Pancreas (tissue), 10 donors: ENCODE data around the gene SYNGAP1. TPM values are rescaled to one million over a fixed set of nuclear protein-coding genes. Genes with fewer than 3 reads are reported as not detected.

ENCODE experiments used
- ATAC-seq, 4 donors: fragments of 200-7000 bp; cut with Tn5 transposase; one replicate each; pipeline versions ENCODE4 v1.8.0 to v1.9.1; 2020; ENCODE audit warnings: mild to moderate bottlenecking in 4 of 4, moderate library complexity in 4 of 4
- DNase-seq, 6 donors: peaks; one replicate each; pipeline ENCODE4 v3.0.0-alpha.2; 2020
- FAIRE-seq: peaks from 2 replicates; lab custom pipeline; 2012; peaks lifted over from hg19 to GRCh38; lab: Jason Lieb, UNC
- H3K27ac ChIP-seq, 4 donors: fragments of 200-600 bp; sonication (generic); 1 replicate in 3 of 4; 2 replicates in 1 of 4; pipeline versions ENCODE4 v1.5.0 to v1.8.0; 2020
- H3K27me3 ChIP-seq, 4 donors: fragments of 200-600 bp; one replicate each; pipeline ENCODE4 v1.8.0; 2021
- H3K36me3 ChIP-seq, 3 donors: fragments of 200-600 bp; sonication (generic) in 1 of 3; one replicate each; pipeline versions ENCODE4 v1.5.0 to v1.8.0; 2020 to 2021
- H3K4me1 ChIP-seq, 3 donors: fragments of 200-600 bp; one replicate each; pipeline ENCODE4 v1.8.0; 2021
- H3K4me3 ChIP-seq, 4 donors: fragments of 200-600 bp; sonication (generic) in 2 of 4; one replicate each; pipeline versions ENCODE4 v1.5.0 to v1.8.0; 2020 to 2021
- H3K9me3 ChIP-seq, 4 donors: fragments of 200-600 bp; one replicate each; pipeline ENCODE4 v1.8.0; 2021
- WGBS, 2 donors: extraction: QIAGEN DNeasy Blood & Tissue Kit; methylation state at CpG; one replicate each; pipeline ENCODE4 v1.1.7; 2013; 5-methylcytosine and 5-hydroxymethylcytosine counted together
- intact Hi-C, 3 donors: fragments of 100-400 bp; cut with DNase I; formaldehyde crosslinking; loops; one replicate each; pipeline versions ENCODE4 v1.11.1 to v1.14.2; 2022
- polyA plus RNA-seq, 2 donors: library from polyadenylated mRNA; stranded (reverse); fragments of 200-250 nt; gene quantifications; one replicate each; pipeline ENCODE4 v1.2.3, GENCODE V29; 2013
- total RNA-seq, 6 donors: library from RNA; stranded (reverse); fragmentation: NEBNext Ultra II Directional in 4 of 6; extraction: Animal tissue kit (Norgen Biotek cat#: 25700) in 4 of 6; gene quantifications; one replicate each; pipeline versions ENCODE4 v1.2.1 to v1.2.4, GENCODE V29; 2021 to 2023
- TF ChIP-seq, protein P1 (sequence below), 4 donors: fragments of 200-600 bp; sonication (generic) in 3 of 4; IDR thresholded peaks; one replicate each; pipeline versions ENCODE4 v1.5.0 to v1.8.0; 2021; ENCODE audit warnings: antibody characterized with exemption in 4 of 4
- donor health status: healthy with polysubstance abuse.
- donor health status: DM: no; HTN: no; CAD: no; lungs with moderate emphysema.
- donor health status: DM: no; HTN: no; CAD: no.
- donor health status: control.
- donor health status: control.
- donor health status: Bipolar disorder and iron deficiency.
- donor health status: DM: yes; HTN: yes; CAD: no.
- donor health status: DM: no; HTN: no; CAD: no.
- donor health status: DM: no; HTN: no; CAD: no.
- donor health status: DM: yes; HTN: yes; CAD: no.

SYNGAP1 gene
- total and polyA plus RNA-seq, 8 donors, result 4.6 to 16.4 (median 5.8) TPM

DNA sequence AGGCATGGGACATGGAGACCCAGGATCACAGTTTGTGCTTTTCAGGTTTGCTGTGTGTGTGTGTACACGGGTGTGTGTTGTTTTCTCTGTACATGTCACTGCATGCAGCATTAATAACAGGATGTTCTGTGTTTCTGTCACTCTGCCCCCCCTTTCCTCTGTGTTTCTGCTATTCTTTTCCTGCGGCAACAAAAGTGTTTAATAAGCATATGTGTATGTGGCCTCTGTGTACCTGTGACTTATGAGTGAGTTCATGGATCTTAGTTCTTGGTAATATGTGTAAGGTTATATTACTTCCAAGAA, 9.8 kb downstream of the SYNGAP1 start:
- DNase-seq (no peak), ATAC-seq (no peak), FAIRE-seq (no peak)
- H3K9me3 ChIP-seq, result no peaks in the 10 kb centered on the region
- H3K27ac ChIP-seq, result no peak overlapping the region
- H3K27me3 ChIP-seq, result no peaks in the 10 kb centered on the region
- 73 to 75% methylated on average over 2 of the region's 2 CpGs for WGBS, 2 donors
- intact Hi-C loops, result no loop called here
- TF ChIP-seq, protein P1, sequence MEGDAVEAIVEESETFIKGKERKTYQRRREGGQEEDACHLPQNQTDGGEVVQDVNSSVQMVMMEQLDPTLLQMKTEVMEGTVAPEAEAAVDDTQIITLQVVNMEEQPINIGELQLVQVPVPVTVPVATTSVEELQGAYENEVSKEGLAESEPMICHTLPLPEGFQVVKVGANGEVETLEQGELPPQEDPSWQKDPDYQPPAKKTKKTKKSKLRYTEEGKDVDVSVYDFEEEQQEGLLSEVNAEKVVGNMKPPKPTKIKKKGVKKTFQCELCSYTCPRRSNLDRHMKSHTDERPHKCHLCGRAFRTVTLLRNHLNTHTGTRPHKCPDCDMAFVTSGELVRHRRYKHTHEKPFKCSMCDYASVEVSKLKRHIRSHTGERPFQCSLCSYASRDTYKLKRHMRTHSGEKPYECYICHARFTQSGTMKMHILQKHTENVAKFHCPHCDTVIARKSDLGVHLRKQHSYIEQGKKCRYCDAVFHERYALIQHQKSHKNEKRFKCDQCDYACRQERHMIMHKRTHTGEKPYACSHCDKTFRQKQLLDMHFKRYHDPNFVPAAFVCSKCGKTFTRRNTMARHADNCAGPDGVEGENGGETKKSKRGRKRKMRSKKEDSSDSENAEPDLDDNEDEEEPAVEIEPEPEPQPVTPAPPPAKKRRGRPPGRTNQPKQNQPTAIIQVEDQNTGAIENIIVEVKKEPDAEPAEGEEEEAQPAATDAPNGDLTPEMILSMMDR (IDR thresholded peaks at IDR 0.05), result no peak
- no peaks in the 10 kb centered on the region for H3K36me3 ChIP-seq
- peaks cover 0 to 6% (median 0%) of the 10 kb centered on the region in 3 donors for H3K4me1 ChIP-seq
- no peak overlapping the region for H3K4me3 ChIP-seq

DNA sequence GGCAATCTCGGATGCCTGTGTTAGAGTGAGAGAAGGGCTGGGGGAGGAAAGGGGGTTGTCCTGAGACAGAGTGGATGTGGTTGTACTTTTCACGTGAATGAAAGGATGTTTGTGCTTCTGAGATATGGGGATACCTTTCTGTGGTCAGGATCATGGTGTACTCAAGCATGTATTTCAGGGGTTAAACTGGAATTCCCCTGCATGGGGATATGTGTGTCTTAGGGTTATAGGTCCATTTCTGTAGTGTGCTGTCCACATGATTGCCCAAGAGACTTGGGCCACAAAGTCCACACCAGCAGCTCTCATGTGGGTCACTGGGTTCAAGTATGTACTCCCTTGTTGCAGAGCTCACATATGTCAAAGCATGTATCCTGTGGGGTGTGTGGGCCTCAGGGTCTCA, 10.5 kb downstream of the SYNGAP1 start:
- H3K9me3 ChIP-seq, result no peaks in the 10 kb centered on the region
- peaks cover 0 to 4% (median 0%) of the 10 kb centered on the region in 3 donors for H3K4me1 ChIP-seq
- H3K36me3 ChIP-seq, result no peaks in the 10 kb centered on the region
- no peak for DNase-seq
- TF ChIP-seq, protein P1 (IDR thresholded peaks at IDR 0.05), result no peak
- no peak overlapping the region for H3K4me3 ChIP-seq
- intact Hi-C loops, result no loop called here
- no peak for ATAC-seq
- no peak for FAIRE-seq
- WGBS, 2 donors, result 60 to 64% methylated on average over 2 of the region's 2 CpGs
- no peak overlapping the region for H3K27ac ChIP-seq
- H3K27me3 ChIP-seq, result no peaks in the 10 kb centered on the region

DNA sequence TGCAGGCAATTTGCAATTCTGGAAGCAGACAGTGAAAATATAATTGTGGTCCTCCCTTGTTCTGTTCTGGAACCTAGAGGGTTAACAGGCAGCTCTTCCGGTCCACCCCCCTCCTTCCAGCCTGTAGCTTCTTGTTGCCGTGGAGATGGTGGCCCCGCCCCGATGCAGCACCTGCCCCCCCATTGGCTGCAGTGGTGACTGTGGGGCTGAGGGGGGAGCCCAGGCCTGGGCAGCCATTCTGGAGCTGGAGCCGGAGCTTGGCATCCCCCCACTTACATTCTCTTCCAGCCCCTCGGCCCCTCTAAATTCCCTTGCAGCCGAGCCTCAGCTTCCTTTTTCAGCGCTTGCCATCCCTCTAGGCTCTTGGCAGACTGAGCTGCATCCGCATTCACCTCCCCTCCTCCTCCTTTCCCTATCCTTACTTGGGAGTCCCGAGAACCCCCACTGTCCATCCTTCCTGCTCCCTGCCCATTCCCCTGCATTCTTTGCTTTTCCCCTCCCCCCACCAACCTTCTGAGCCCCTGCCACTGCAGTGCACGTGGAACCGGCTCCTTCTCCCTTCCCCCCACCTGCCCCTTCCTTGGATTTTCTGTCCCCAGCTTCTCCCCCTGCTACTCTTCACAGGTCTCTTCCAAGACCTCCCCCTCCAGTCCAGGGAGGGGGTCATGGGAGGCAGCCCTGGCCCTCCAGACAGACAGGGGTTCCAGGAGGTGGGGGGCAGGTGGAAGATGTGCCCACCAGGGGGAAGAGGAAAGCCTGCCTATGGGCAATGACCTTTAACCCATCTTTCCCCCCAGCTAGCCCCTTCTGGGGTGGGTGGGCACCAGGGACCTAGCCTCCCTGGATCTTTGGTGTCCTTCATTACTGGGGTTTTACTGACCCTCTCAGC, 11.4 kb downstream of the SYNGAP1 start:
- TF ChIP-seq, protein P1 (IDR thresholded peaks at IDR 0.05), result no peak
- H3K36me3 ChIP-seq, result no peaks in the 10 kb centered on the region
- H3K27me3 ChIP-seq, result no peaks in the 10 kb centered on the region
- intact Hi-C loops, result no loop called here
- WGBS, 2 donors, result 36 to 42% methylated on average over 12 of the region's 12 CpGs
- H3K4me1 ChIP-seq, result peaks cover 0 to 4% (median 0%) of the 10 kb centered on the region in 3 donors
- FAIRE-seq (no peak), DNase-seq (no peak), ATAC-seq (peak in 1 of 4 donors; percentile 36)
- no peak overlapping the region for H3K27ac ChIP-seq
- H3K9me3 ChIP-seq, result no peaks in the 10 kb centered on the region
- no peak overlapping the region for H3K4me3 ChIP-seq

DNA sequence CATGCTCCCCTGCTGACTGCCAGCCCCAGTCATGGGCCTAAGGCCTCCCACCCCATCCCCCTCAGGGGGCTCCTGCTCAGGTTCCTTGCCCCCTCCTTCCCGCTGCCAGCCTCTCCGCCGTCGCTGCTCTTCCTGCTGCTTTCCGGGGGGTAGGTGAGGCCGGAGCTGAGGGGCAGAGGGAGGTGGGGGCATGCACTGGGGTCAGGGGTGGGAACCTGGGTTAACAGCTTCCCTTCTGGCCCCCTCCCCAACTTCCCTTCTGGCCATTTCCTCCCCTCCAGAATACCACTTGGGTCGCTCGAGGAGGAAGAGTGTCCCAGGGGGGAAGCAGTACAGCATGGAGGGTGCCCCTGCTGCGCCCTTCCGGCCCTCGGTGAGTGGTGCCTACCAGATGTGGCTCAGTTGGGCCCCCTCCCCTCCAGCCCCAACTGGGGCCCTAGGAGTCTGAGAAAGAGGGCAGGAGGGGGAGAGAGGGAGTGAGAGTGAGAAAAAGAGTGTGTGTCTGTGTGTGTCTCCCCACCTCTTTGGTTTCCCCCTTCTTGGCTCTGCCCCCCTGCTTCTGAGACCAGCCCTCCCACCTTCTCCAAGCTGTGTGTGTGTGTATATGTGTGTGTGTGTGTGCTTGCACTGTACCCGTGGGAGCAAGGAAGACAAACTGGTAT, 12.1 kb downstream of the SYNGAP1 start:
- no peaks in the 10 kb centered on the region for H3K9me3 ChIP-seq
- H3K4me3 ChIP-seq, result no peak overlapping the region
- no peaks in the 10 kb centered on the region for H3K27me3 ChIP-seq
- 74 to 80% methylated on average over 12 of the region's 12 CpGs for WGBS, 2 donors
- FAIRE-seq, result no peak
- DNase-seq, result no peak
- H3K4me1 ChIP-seq, result peaks cover 0 to 4% (median 0%) of the 10 kb centered on the region in 3 donors
- H3K36me3 ChIP-seq, result no peaks in the 10 kb centered on the region
- no peak for ATAC-seq
- no peak overlapping the region for H3K27ac ChIP-seq
- TF ChIP-seq, protein P1 (IDR thresholded peaks at IDR 0.05), result no peak
- intact Hi-C loops, result no loop called here
